ENCODE results near the gene TANC1.

TANC1 gene

DNA sequence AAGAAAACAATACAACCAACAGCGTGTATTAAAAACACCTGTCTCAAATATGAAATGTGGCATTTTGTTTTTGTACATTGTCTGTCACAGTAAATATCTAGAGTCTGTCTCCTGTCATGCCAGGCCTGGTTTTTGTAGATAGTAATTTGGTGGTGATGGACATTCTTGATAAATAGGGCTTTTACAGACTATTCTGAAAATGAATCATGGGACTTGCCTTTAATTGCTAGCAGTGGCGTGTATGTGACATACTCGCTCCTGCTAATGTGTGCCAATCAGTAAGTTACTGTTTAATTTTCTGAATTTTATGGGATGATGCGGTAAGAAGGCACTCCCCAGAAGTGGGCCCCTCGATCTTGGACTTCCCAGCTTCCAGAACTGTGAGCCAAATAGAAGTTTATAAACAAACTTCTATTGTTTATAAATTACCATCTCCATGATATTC is 83.7 kb downstream of the TANC1 start:
- FAIRE-seq (no peak), DNase-seq (ENCODE audit: insufficient read length) (no peak)
- TF ChIP-seq TAF1 (IDR thresholded peaks at IDR 0.05; ENCODE audit: borderline replicate concordance, low read depth, low read length) (no peak), POLR2AphosphoS5 (IDR thresholded peaks at IDR 0.05; ENCODE audit: low read depth, low read length) (no peak), POLR2A (IDR thresholded peaks at IDR 0.05; ENCODE audit: low read depth, low read length) (no peak)

DNA sequence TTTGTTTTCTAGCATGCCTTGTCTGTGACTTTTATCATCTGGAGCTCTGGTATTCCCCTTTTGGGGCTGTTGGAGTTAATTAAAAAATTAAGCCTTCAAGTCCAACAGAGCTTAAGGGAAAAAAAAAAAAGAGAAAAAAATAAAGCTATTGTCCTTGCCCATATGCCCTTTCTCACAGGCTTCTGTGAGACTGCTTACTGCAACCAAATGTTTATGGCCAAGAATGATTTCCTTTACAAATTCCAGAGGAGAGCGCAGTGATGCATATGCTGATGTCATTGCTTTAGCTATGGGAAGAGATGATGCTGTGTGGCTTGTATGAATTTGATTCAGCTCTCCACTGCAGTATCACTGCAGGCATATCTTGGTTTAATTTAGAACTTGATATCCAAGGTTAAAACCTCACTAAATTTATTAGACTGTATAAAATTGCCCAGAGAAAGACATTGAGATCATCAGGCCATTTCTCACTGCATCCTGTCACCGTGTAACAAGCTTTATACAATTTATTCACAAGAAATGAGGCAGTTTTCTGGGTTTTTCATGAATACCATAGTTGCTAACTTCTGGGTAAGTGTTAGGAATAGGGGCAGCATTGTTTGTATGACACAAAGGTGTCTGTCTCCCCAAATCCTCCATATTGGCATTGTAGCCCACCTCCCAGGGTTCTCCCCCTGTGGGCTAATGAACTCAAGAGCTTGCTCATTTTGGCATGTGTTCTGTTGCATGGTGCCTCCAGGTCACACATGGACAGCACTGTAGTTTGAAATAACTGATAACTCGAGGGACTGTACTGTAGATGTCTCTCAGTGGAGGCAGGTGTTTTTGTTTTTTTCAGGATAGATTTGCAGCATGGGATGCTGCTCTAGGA is 85.0 kb downstream of the TANC1 start:
- no peak for FAIRE-seq
- TF ChIP-seq POLR2AphosphoS5 (IDR thresholded peaks at IDR 0.05; ENCODE audit: low read depth, low read length) (no peak), TAF1 (IDR thresholded peaks at IDR 0.05; ENCODE audit: borderline replicate concordance, low read depth, low read length) (no peak), POLR2A (IDR thresholded peaks at IDR 0.05; ENCODE audit: low read depth, low read length) (no peak)
- no peak for DNase-seq (ENCODE audit: insufficient read length)

DNA sequence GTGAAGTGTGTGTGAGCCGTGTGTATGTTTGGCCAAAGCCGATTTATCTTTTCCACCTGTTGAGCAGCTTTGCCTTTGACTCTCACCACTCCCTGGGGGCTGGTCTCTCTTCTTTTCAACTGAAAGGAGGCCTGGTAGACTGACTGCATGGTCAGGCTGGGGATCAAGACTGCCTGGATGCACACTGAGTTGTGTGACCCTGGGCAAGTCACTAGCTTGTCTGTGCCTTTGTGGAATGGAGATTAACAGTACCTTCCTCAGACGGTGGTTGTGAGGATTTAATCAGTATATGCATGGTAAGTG is 85.5 kb downstream of the TANC1 start:
- FAIRE-seq (no peak), DNase-seq (ENCODE audit: insufficient read length) (no peak)
- no peak for TF ChIP-seq POLR2A (IDR thresholded peaks at IDR 0.05; ENCODE audit: low read depth, low read length)
- TF ChIP-seq POLR2AphosphoS5 (IDR thresholded peaks at IDR 0.05; ENCODE audit: low read depth, low read length), result no peak

DNA sequence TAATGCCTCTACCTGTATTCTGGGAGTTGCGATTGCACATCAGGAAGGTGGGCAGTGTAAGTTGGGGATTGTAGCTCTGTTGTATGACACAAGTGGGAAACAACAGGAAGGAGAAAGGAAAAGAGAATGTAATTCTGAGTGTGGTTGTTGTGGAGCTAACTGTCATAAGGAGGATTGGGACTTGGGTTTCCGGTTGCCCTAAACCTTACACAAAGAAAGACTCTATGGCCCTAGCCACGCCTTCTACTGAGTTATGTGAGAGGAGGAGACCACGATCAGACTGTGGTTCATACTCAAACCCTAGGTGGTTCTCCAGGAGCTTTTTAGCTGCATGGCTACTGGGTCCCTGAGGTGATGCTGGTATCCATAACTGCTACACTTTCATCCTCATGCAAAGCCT is 86.5 kb downstream of the TANC1 start:
- DNase-seq (ENCODE audit: insufficient read length) (no peak), FAIRE-seq (no peak)
- TF ChIP-seq POLR2A (IDR thresholded peaks at IDR 0.05; ENCODE audit: low read depth, low read length) (no peak), POLR2AphosphoS5 (IDR thresholded peaks at IDR 0.05; ENCODE audit: low read depth, low read length) (no peak), TAF1 (IDR thresholded peaks at IDR 0.05; ENCODE audit: borderline replicate concordance, low read depth, low read length) (no peak)

DNA sequence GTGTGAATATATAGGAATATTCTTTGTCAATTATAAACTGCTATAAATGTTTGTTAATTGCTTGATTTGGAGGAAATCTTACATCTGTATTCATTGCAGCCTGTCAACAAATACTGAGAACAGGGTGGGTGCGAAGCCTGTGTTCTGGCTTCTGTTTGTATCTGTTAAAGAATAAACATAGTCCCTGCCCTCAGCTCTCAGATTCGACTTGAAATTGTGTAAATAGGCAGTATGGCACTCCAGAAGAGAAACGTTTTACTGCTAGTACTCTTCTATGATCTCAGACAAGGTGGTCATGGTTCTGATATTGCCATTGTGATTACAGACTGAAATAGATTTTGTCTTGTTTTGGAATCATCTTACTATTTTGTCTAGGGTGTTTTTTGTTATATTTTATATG is 92.1 kb downstream of the TANC1 start:
- no peak for DNase-seq (ENCODE audit: insufficient read length)
- FAIRE-seq, result no peak
- TF ChIP-seq POLR2A (IDR thresholded peaks at IDR 0.05; ENCODE audit: low read depth, low read length), result no peak
- no peak for TF ChIP-seq POLR2AphosphoS5 (IDR thresholded peaks at IDR 0.05; ENCODE audit: low read depth, low read length)
- TF ChIP-seq TAF1 (IDR thresholded peaks at IDR 0.05; ENCODE audit: borderline replicate concordance, low read depth, low read length), result no peak

DNA sequence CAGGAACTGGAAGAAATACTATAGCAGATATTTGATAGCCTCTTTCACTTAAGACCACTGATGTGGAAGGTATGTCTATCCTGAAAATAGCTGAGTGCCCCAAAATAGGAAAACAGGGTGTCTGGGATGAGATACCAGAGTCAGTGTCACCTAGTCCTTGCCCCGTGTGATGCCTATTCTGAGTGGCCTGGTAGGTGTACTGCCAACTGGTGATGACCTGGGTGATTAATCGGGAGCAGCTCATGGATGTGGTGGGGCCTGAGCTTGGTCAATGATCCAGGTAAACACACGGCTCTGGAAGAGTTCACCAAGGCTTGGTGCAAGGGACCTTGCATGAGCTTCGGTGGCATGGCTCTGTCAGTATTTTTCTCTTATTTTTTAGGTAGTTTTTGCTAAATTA is 95.2 kb downstream of the TANC1 start:
- TF ChIP-seq POLR2A (IDR thresholded peaks at IDR 0.05; ENCODE audit: low read depth, low read length) (no peak), POLR2AphosphoS5 (IDR thresholded peaks at IDR 0.05; ENCODE audit: low read depth, low read length) (no peak), TAF1 (IDR thresholded peaks at IDR 0.05; ENCODE audit: borderline replicate concordance, low read depth, low read length) (no peak)
- no peak for FAIRE-seq
- no peak for DNase-seq (ENCODE audit: insufficient read length)

DNA sequence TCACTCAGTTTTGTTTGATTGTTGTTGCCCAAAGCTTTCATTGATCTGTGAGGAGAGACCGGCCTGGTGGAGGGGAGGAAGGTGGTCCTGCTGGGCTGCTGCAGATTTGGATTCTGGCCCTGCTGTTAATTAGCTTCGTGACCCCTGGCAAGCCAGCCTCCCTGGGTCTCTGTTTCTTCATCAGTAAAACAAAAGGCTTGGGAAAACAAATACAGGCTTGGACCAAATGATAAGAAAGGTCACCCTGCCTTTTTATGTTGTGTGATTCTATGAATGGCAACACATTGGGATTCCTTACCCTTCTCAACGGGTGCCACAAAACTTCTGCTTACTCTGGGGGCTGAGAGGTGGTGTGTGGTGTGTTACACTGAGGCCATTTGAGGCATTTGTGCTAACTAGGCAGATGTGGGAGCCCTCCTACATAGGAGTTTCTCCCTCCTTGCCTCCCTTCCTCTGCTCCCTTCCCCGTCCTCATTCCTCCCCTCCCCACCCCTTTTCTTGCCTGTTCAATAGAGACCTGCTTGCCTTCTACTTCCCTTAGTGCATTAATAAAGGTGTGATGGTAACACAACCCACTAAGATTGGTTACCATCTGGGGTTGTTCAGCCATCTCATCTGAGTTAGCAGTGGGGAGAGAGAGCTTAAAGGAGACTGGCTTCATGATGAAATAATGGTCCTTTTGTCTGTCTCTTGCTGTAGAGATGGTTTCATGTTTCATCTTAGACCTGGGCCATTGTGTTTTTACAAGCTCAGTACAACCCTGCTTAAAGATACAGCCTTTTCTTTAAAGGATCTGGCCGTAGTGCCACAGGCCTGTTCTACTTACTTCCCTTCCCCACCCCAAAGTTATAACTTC is 96.2 kb downstream of the TANC1 start:
- TF ChIP-seq POLR2A (IDR thresholded peaks at IDR 0.05; ENCODE audit: low read depth, low read length) (no peak), TAF1 (IDR thresholded peaks at IDR 0.05; ENCODE audit: borderline replicate concordance, low read depth, low read length) (no peak)
- DNase-seq (ENCODE audit: insufficient read length) (no peak), FAIRE-seq (no peak)

DNA sequence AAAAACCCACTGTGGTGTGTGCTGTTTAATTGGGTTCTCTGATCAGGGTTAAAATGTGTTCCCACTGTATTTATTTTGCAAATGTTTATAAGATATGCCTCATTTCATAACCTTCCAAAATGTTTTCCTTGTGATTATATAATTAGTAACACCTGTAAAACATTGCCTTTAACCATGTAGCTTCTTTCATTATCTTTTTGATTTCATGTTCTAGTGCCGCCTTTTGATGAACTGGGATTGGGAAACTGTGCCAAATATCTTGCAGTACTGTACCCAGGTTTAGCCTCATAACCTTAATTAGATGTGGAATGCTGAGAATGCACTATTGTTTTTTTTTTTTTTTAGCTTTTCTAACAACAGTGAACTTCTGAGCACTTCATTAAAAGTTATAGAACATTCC is 96.9 kb downstream of the TANC1 start:
- no peak for TF ChIP-seq POLR2AphosphoS5 (IDR thresholded peaks at IDR 0.05; ENCODE audit: low read depth, low read length)
- no peak for TF ChIP-seq TAF1 (IDR thresholded peaks at IDR 0.05; ENCODE audit: borderline replicate concordance, low read depth, low read length)
- no peak for TF ChIP-seq POLR2A (IDR thresholded peaks at IDR 0.05; ENCODE audit: low read depth, low read length)
- FAIRE-seq (no peak), DNase-seq (ENCODE audit: insufficient read length) (no peak)

DNA sequence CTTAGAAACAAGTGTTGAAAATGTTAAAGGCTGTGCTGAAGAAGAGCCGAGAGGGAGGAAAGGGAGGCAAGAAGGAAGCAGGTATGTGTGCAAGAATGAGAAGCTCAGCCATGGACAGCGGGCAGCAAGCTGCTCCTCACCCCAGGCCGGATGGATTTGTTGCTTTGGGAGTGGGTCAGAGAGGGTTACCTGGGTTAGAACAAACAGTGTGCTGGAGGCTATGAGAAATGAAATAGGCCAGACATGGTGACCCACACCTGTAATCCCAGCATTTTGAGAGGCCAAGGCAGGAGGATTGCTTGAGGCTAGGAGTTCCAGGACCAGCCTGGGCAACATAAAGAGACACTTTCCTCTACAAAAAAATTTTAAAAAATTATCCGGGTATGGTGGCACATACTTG is 97.5 kb downstream of the TANC1 start:
- DNase-seq (ENCODE audit: insufficient read length), result no peak
- TF ChIP-seq POLR2AphosphoS5 (IDR thresholded peaks at IDR 0.05; ENCODE audit: low read depth, low read length) (no peak), TAF1 (IDR thresholded peaks at IDR 0.05; ENCODE audit: borderline replicate concordance, low read depth, low read length) (no peak)
- FAIRE-seq, result no peak

DNA sequence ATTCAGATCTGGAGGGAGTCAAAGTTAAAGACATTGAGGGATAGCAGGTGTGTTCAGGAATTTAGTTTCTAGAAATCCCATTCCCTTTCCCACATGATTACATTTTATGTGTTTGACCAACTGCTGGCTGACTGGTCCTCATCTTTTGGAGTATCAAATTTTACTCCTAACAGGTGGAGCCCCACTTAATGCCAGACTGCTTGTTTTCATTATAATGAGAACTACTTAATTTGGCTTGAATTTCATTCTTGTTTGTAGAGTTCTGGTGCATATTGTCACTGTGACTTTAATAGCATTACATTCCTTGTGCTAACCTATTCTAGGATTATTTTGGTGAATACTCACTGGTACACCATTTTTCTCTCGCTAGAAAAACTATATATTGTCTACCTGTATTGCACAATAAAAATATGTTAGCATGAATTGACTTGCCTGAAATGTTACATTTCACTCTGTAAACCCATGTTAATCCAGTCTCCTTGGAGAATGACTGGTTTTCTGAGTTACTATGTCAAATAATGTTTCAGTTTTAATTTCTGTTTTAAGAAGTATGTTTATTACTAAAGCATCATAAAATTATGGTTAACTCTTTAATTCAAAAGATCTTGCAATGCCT is 98.2 kb downstream of the TANC1 start:
- FAIRE-seq (no peak), DNase-seq (ENCODE audit: insufficient read length) (no peak)
- TF ChIP-seq TAF1 (IDR thresholded peaks at IDR 0.05; ENCODE audit: borderline replicate concordance, low read depth, low read length) (no peak), POLR2AphosphoS5 (IDR thresholded peaks at IDR 0.05; ENCODE audit: low read depth, low read length) (no peak), POLR2A (IDR thresholded peaks at IDR 0.05; ENCODE audit: low read depth, low read length) (no peak)

DNA sequence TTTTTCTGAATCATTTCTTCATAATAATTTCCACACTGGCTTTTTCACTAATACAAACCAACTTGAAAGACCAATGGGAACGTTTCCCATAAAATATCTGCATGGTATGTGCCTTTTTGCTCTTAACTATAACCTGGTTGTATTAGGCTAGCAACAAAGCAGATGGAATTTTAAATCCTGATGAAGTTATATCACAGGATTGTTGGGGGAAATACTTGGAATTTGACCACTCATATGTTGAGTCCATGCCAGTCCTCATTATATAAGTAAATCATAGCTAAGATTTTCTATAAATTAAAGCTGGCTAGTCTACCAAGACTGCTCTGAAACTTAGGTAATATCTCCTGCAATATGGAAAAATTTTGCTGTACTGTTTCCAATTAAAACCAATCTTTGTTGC is 99.5 kb downstream of the TANC1 start:
- TF ChIP-seq POLR2A (IDR thresholded peaks at IDR 0.05; ENCODE audit: low read depth, low read length), result no peak
- no peak for TF ChIP-seq TAF1 (IDR thresholded peaks at IDR 0.05; ENCODE audit: borderline replicate concordance, low read depth, low read length)
- no peak for TF ChIP-seq POLR2AphosphoS5 (IDR thresholded peaks at IDR 0.05; ENCODE audit: low read depth, low read length)
- FAIRE-seq, result no peak
- DNase-seq (ENCODE audit: insufficient read length), result no peak

Measured in GM12892 (cell line).